ENCODE measurements around the gene MYLK4. TPM values are rescaled to one million over a fixed set of nuclear protein-coding genes. Genes with fewer than 3 reads are reported as not detected.

Gene MYLK4
- total RNA-seq, 1 donor from 2014 or later, result 1.0 TPM

GRCh38 chr6:2753110-2753489, 2.4 kb upstream of the MYLK4 start:
- no peak for DNase-seq (ENCODE audit: extremely low spot score, unreplicated experiment)
- H3K9me3 Mint-ChIP-seq (ENCODE audit: unreplicated experiment), result no peaks in the 10 kb centered on the region
- H3K36me3 Mint-ChIP-seq (ENCODE audit: unreplicated experiment), result peaks cover 4% of the 10 kb centered on the region
- no peak overlapping the region for H3K4me3 Mint-ChIP-seq (ENCODE audit: unreplicated experiment)
- TF ChIP-seq, protein P1, sequence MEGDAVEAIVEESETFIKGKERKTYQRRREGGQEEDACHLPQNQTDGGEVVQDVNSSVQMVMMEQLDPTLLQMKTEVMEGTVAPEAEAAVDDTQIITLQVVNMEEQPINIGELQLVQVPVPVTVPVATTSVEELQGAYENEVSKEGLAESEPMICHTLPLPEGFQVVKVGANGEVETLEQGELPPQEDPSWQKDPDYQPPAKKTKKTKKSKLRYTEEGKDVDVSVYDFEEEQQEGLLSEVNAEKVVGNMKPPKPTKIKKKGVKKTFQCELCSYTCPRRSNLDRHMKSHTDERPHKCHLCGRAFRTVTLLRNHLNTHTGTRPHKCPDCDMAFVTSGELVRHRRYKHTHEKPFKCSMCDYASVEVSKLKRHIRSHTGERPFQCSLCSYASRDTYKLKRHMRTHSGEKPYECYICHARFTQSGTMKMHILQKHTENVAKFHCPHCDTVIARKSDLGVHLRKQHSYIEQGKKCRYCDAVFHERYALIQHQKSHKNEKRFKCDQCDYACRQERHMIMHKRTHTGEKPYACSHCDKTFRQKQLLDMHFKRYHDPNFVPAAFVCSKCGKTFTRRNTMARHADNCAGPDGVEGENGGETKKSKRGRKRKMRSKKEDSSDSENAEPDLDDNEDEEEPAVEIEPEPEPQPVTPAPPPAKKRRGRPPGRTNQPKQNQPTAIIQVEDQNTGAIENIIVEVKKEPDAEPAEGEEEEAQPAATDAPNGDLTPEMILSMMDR (IDR thresholded peaks at IDR 0.05), result no peak
- no peak overlapping the region for H3K27ac Mint-ChIP-seq (ENCODE audit: unreplicated experiment)
- H3K4me1 Mint-ChIP-seq (ENCODE audit: unreplicated experiment), result peaks cover 8% of the 10 kb centered on the region
- H3K27me3 Mint-ChIP-seq (ENCODE audit: unreplicated experiment), result no peaks in the 10 kb centered on the region

GRCh38 chr6:2752477-2753109, 1.9 kb upstream of the MYLK4 start:
- Mint-ChIP-seq H3K9me3 (ENCODE audit: unreplicated experiment) (no peaks in the 10 kb centered on the region), H3K4me1 (ENCODE audit: unreplicated experiment) (peaks cover 8% of the 10 kb centered on the region), H3K27me3 (ENCODE audit: unreplicated experiment) (no peaks in the 10 kb centered on the region), H3K27ac (ENCODE audit: unreplicated experiment) (no peak overlapping the region), H3K36me3 (ENCODE audit: unreplicated experiment) (peaks cover 4% of the 10 kb centered on the region), H3K4me3 (ENCODE audit: unreplicated experiment) (no peak overlapping the region)
- TF ChIP-seq, protein P1 (IDR thresholded peaks at IDR 0.05), result no peak
- no peak for DNase-seq (ENCODE audit: extremely low spot score, unreplicated experiment)

DNA sequence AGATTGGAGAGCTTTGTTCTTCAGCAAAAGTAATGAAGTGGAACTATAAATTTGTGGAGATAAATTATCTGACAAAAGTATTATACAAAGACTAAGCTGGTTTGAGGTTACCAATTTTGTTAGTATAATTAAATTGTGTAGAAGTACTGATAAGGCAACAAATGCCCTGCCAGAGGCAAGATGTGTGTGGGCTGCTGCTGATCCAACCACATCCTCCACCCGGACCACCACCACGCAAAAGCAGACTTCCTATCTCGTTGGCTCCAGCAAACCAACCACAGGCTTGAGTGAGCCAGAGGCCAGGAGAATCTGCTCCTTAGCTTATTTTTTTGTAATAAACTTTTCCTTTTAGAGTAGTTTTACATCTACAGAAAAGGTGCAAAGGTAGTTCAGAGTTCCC, 1.1 kb upstream of the MYLK4 start:
- H3K27ac Mint-ChIP-seq (ENCODE audit: unreplicated experiment), result no peak overlapping the region
- TF ChIP-seq, protein P1 (IDR thresholded peaks at IDR 0.05), result no peak
- no peak for DNase-seq (ENCODE audit: extremely low spot score, unreplicated experiment)
- peaks cover 9% of the 10 kb centered on the region for H3K4me1 Mint-ChIP-seq (ENCODE audit: unreplicated experiment)
- H3K36me3 Mint-ChIP-seq (ENCODE audit: unreplicated experiment), result peaks cover 4% of the 10 kb centered on the region
- no peaks in the 10 kb centered on the region for H3K27me3 Mint-ChIP-seq (ENCODE audit: unreplicated experiment)
- no peak overlapping the region for H3K4me3 Mint-ChIP-seq (ENCODE audit: unreplicated experiment)
- no peaks in the 10 kb centered on the region for H3K9me3 Mint-ChIP-seq (ENCODE audit: unreplicated experiment)

DNA sequence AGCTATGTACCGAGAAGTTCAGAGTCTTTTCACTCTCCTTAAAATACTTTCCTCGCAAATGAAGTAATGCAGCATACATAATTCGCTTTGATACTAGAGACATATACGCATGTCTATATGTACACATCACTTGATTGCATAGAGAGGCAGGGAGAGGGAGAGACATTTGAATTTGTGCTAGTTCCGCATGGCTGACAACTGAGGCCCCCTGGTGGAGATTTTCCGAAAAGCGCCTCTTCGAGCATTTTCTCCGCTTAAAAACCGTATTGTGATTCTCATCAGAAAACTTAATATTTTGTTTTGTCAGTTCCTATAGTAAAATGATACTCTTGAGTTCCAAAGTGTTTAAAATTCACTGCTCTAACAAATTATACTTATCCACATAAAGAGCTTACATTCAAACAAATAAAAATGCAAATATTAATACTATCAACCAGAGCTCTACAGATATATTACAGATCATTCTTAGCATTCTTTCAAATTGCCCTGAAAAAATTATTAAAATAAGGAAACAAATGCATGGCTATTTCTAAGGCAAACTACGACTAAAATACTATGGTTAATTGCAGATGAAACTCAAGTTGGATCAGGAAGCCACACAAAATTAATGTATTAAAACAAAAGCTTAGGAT, 637 bp downstream of the MYLK4 start:
- peaks cover 16% of the 10 kb centered on the region for H3K4me1 Mint-ChIP-seq (ENCODE audit: unreplicated experiment)
- no peak overlapping the region for H3K4me3 Mint-ChIP-seq (ENCODE audit: unreplicated experiment)
- H3K27me3 Mint-ChIP-seq (ENCODE audit: unreplicated experiment), result no peaks in the 10 kb centered on the region
- H3K27ac Mint-ChIP-seq (ENCODE audit: unreplicated experiment), result no peak overlapping the region
- TF ChIP-seq, protein P1 (IDR thresholded peaks at IDR 0.05), result peak; percentile 88
- DNase-seq (ENCODE audit: extremely low spot score, unreplicated experiment), result no peak
- H3K36me3 Mint-ChIP-seq (ENCODE audit: unreplicated experiment), result peaks cover 2% of the 10 kb centered on the region
- no peaks in the 10 kb centered on the region for H3K9me3 Mint-ChIP-seq (ENCODE audit: unreplicated experiment)

DNA sequence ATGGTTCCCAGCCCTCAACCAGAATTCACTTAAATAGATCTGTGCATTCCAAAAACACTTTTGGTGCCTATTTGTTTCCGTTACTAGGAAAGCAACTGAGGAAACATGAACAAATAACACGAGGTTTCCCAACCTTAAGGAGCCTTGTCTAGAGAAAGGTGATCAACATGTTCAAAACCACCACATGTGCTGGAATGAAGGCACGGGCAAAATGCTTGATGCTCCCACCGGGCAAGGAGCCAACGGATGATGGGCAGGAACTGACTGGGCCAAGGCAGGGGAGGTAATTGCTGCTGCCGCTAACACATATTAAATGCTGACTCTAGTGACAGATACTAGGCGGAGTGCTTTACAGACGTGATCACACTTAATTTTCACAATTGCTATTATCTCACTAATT, 2.5 kb downstream of the MYLK4 start:
- Mint-ChIP-seq H3K27me3 (ENCODE audit: unreplicated experiment) (no peaks in the 10 kb centered on the region), H3K9me3 (ENCODE audit: unreplicated experiment) (no peaks in the 10 kb centered on the region), H3K27ac (ENCODE audit: unreplicated experiment) (no peak overlapping the region), H3K4me1 (ENCODE audit: unreplicated experiment) (peaks cover 33% of the 10 kb centered on the region), H3K36me3 (ENCODE audit: unreplicated experiment) (peaks cover 2% of the 10 kb centered on the region), H3K4me3 (ENCODE audit: unreplicated experiment) (no peak overlapping the region)
- TF ChIP-seq, protein P1 (IDR thresholded peaks at IDR 0.05), result no peak
- DNase-seq (ENCODE audit: extremely low spot score, unreplicated experiment), result no peak
